ENCODE data around the gene SMIM41.

The SMIM41 gene

DNA sequence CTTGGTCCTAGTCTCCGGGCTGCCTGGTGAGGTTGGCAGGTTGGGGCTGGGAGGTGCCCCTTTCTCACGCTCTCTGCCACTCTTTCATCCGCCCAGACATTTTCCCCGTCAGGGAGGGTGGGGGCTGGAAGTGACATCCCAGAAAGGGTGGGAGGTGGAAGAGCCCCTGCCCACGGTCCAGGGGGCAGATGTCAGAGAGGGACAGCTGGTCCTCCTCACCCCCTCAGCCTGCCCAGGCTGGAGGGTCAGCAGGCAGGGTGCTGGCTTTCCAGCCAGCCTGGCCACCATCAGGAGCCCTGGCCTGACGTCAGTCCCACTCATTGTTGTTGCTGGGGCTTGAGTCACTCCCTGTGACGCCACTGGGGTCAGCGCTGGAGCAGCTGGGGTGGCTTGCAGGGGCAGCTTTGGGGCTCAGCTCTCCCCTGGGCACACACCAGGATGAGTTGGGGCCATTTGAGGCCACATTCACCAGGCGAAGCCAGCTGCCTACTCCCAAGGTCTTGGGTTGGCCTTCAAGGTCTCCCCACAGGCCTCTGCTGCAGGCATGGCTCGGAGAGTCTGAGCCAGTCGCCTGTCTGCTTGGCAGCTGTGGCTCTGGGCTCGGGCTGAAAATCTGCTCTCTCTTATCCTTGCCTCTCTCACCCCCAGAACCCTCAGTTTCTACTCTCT, 15.4 kb upstream of the SMIM41 start:
- Histone ChIP-seq H3K4me3 (ENCODE audit: low read length, poor library complexity, severe bottlenecking) (no peak overlapping the region), H4K20me1 (ENCODE audit: insufficient read depth, low read length, poor library complexity, severe bottlenecking) (no peaks in the 10 kb centered on the region), H3K9me2 (replicated peaks; ENCODE audit: low read depth, low read length) (no peaks in the 10 kb centered on the region), H3K4me1 (ENCODE audit: insufficient read depth, low read length, poor library complexity, severe bottlenecking) (peaks cover 6% of the 10 kb centered on the region), H3K9ac (ENCODE audit: low read depth, low read length, poor library complexity, severe bottlenecking) (no peak overlapping the region), H3K4me2 (ENCODE audit: low read depth, low read length, poor library complexity, severe bottlenecking) (no peak overlapping the region), H3K27me3 (ENCODE audit: insufficient read depth, low read length, poor library complexity, severe bottlenecking) (no peaks in the 10 kb centered on the region), H3F3A (ENCODE audit: low read depth) (no peaks in the 10 kb centered on the region), H3K9me3 (ENCODE audit: insufficient read depth, low read depth, low read length) (no peaks in the 10 kb centered on the region), H3K79me2 (ENCODE audit: insufficient read depth, low read length) (no peaks in the 10 kb centered on the region), H3K36me3 (ENCODE audit: insufficient read depth, low read length) (no peaks in the 10 kb centered on the region), H2AFZ (ENCODE audit: low read length) (no peak overlapping the region)
- TF ChIP-seq EZH2phosphoT487 (IDR thresholded peaks at IDR 0.05; ENCODE audit: borderline replicate concordance) = no peak
- TF ChIP-seq, protein P1, sequence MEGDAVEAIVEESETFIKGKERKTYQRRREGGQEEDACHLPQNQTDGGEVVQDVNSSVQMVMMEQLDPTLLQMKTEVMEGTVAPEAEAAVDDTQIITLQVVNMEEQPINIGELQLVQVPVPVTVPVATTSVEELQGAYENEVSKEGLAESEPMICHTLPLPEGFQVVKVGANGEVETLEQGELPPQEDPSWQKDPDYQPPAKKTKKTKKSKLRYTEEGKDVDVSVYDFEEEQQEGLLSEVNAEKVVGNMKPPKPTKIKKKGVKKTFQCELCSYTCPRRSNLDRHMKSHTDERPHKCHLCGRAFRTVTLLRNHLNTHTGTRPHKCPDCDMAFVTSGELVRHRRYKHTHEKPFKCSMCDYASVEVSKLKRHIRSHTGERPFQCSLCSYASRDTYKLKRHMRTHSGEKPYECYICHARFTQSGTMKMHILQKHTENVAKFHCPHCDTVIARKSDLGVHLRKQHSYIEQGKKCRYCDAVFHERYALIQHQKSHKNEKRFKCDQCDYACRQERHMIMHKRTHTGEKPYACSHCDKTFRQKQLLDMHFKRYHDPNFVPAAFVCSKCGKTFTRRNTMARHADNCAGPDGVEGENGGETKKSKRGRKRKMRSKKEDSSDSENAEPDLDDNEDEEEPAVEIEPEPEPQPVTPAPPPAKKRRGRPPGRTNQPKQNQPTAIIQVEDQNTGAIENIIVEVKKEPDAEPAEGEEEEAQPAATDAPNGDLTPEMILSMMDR (conservative IDR thresholded peaks at IDR 0.05; ENCODE audit: low read length) = no peak

DNA sequence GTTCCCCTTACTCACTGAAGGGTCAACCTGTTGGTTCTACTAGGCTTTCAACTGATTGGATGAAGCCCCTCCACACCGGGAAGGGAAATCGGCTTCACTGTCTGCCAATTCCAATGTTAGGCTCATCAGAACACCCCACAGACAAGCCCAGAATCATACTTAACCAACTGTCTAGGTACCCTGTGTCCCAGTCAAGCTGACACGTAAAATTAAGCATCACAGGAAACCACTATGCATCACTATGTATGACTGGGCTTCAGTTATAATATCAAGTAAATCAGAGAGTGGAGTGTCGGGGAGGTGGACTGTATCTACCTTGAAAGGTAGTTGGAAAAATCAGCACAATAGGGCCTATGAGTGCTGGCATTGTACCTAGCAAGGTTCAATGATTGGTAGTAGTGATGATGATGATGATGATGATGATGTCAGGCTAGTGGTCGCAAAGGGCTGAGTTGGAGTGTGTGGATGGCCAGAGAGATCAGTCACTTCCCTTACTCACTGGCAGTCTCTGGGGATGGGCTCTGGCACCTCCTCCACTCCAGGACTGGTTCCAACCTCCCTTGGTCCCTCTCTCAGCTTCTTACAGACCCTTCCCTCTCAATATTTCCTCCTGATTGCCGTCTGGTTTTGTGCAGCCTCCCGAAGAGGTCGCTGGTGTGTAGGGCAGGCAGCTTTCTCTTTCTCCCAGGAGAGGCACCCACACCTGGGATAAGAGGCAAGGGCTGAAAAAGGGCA, 13.0 kb upstream of the SMIM41 start:
- Histone ChIP-seq H3K9me2 (replicated peaks; ENCODE audit: low read depth, low read length) (no peaks in the 10 kb centered on the region), H3K36me3 (ENCODE audit: insufficient read depth, low read length) (no peaks in the 10 kb centered on the region), H3K9ac (ENCODE audit: low read depth, low read length, poor library complexity, severe bottlenecking) (no peak overlapping the region), H2AFZ (ENCODE audit: low read length) (peak overlapping the region; percentile 7; the same call in 1 of the 2 replicates), H3F3A (ENCODE audit: low read depth) (no peaks in the 10 kb centered on the region), H3K4me2 (ENCODE audit: low read depth, low read length, poor library complexity, severe bottlenecking) (no peak overlapping the region), H3K9me3 (ENCODE audit: insufficient read depth, low read depth, low read length) (no peaks in the 10 kb centered on the region), H3K4me3 (ENCODE audit: low read length, poor library complexity, severe bottlenecking) (no peak overlapping the region), H4K20me1 (ENCODE audit: insufficient read depth, low read length, poor library complexity, severe bottlenecking) (peaks cover 15% of the 10 kb centered on the region), H3K79me2 (ENCODE audit: insufficient read depth, low read length) (peaks cover 17% of the 10 kb centered on the region), H3K27me3 (ENCODE audit: insufficient read depth, low read length, poor library complexity, severe bottlenecking) (no peaks in the 10 kb centered on the region), H3K4me1 (ENCODE audit: insufficient read depth, low read length, poor library complexity, severe bottlenecking) (peaks cover 16% of the 10 kb centered on the region)
- TF ChIP-seq, protein P1 (conservative IDR thresholded peaks at IDR 0.05; ENCODE audit: low read length) = no peak
- no peak for TF ChIP-seq EZH2phosphoT487 (IDR thresholded peaks at IDR 0.05; ENCODE audit: borderline replicate concordance)

- no peak overlapping the region for H3K9ac ChIP-seq (ENCODE audit: low read depth, low read length, poor library complexity, severe bottlenecking)
- H3K9me2 ChIP-seq (replicated peaks; ENCODE audit: low read depth, low read length) = no peaks in the 10 kb centered on the region
- H3K79me2 ChIP-seq (ENCODE audit: insufficient read depth, low read length) = peaks cover 22% of the 10 kb centered on the region
- H3K4me2 ChIP-seq (ENCODE audit: low read depth, low read length, poor library complexity, severe bottlenecking) = no peak overlapping the region
- H4K20me1 ChIP-seq (ENCODE audit: insufficient read depth, low read length, poor library complexity, severe bottlenecking) = peaks cover 20% of the 10 kb centered on the region
- H3K4me3 ChIP-seq (ENCODE audit: low read length, poor library complexity, severe bottlenecking) = no peak overlapping the region
- no peaks in the 10 kb centered on the region for H3K9me3 ChIP-seq (ENCODE audit: insufficient read depth, low read depth, low read length)
- H3F3A ChIP-seq (ENCODE audit: low read depth) = no peaks in the 10 kb centered on the region
- H3K4me1 ChIP-seq (ENCODE audit: insufficient read depth, low read length, poor library complexity, severe bottlenecking) = peaks cover 21% of the 10 kb centered on the region
- no peaks in the 10 kb centered on the region for H3K36me3 ChIP-seq (ENCODE audit: insufficient read depth, low read length)
- no peak for TF ChIP-seq EZH2phosphoT487 (IDR thresholded peaks at IDR 0.05; ENCODE audit: borderline replicate concordance)
- TF ChIP-seq, protein P1 (conservative IDR thresholded peaks at IDR 0.05; ENCODE audit: low read length) = no peak
- no peak overlapping the region; the same call in 1 of the 2 replicates for H2AFZ ChIP-seq (ENCODE audit: low read length)
- H3K27me3 ChIP-seq (ENCODE audit: insufficient read depth, low read length, poor library complexity, severe bottlenecking) = no peaks in the 10 kb centered on the region
These were observed 12.5 kb upstream of the SMIM41 start for GRCh38 chr12:52067081-52067374.
